ENCODE measurements around the gene GPR27. TPM values are rescaled to one million over a fixed set of nuclear protein-coding genes. Genes with fewer than 3 reads are reported as not detected.

GPR27 gene
- total RNA-seq, 2 experiments from 2014 or later = 2.3 to 5.3 TPM

GRCh38 chr3:71803248-71803647 is 49.6 kb downstream of the GPR27 start:
- peaks cover 22% of the 10 kb centered on the region for H3K27me3 Mint-ChIP-seq

DNA sequence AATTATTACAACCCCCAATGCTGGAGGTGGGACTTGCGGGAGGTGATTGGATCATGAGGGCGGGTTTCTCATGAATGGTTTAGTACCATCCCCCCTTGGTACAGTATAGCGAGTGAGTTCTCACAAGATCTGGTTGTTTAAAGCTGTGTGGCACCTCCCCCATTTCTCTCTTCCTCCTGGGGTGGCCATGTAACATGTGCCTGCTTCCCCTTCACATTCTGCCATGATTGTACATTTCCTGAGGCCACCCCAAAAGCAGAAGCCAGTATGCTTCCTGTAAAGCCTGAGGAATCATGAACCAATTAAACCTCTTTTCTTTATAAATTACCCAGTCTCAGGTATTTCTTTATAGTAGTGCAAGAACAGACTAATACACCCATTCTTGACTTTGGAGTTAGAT is 51.5 kb downstream of the GPR27 start:
- H3K9me3 Mint-ChIP-seq (ENCODE audit: low read depth) = no peaks in the 10 kb centered on the region
- no peak for ATAC-seq
- no peaks in the 10 kb centered on the region for H3K4me1 Mint-ChIP-seq
- peaks cover 13% of the 10 kb centered on the region for H3K27me3 Mint-ChIP-seq
- no peak for DNase-seq
- CTCF ChIA-PET = no interaction called here
- no peaks in the 10 kb centered on the region for H3K36me3 Mint-ChIP-seq
- no peak overlapping the region for H3K27ac Mint-ChIP-seq
- no peak overlapping the region for H3K4me3 Mint-ChIP-seq

More at GRCh38 chr3:71803248-71803647, 49.6 kb downstream of the GPR27 start:
- CTCF ChIA-PET = interaction anchor here (1.4 to 1.6 kb wide), 2 partner anchors 11 to 39 kb away, joined by 3 read pairs; no protein-coding TSS in a partner anchor
- no peak for ATAC-seq
- H3K27ac Mint-ChIP-seq = no peak overlapping the region
- DNase-seq = no peak
- no peaks in the 10 kb centered on the region for H3K9me3 Mint-ChIP-seq (ENCODE audit: low read depth)
- H3K36me3 Mint-ChIP-seq = no peaks in the 10 kb centered on the region
- H3K4me3 Mint-ChIP-seq = no peak overlapping the region
- no peaks in the 10 kb centered on the region for H3K4me1 Mint-ChIP-seq

GRCh38 chr3:71805691-71806090 is 52.0 kb downstream of the GPR27 start:
- no peaks in the 10 kb centered on the region for H3K4me1 Mint-ChIP-seq
- H3K4me3 Mint-ChIP-seq = no peak overlapping the region
- H3K27ac Mint-ChIP-seq = no peak overlapping the region
- DNase-seq (no peak), ATAC-seq (no peak)
- CTCF ChIA-PET = no interaction called here
- peaks cover 11% of the 10 kb centered on the region for H3K27me3 Mint-ChIP-seq
- no peaks in the 10 kb centered on the region for H3K9me3 Mint-ChIP-seq (ENCODE audit: low read depth)
- H3K36me3 Mint-ChIP-seq = no peaks in the 10 kb centered on the region

Other genes with a start within 250 kb of the GPR27 start
- gene FOXP1, start 170.1 kb upstream of the GPR27 start, total RNA-seq = 10 to 100 TPM; 66.3 to 68.8 TPM
- 10 to 100 TPM; 56.5 to 61.9 TPM for gene EIF4E3, start 28.5 kb upstream of the GPR27 start, total RNA-seq
- 1 to 10 TPM; 3.1 to 3.4 TPM for gene PROK2, start 31.3 kb downstream of the GPR27 start, total RNA-seq